NCI-H446 treated with DMSO at 0.1 percent for 48 hours (cell line): ENCODE data around the gene OR2A1.
"Not testable (repeated sequence)": the region's sequence is repeated elsewhere in the genome, so short reads cannot be mapped to it uniquely, and the experiment has no call there.

Experiments used
- DNase-seq: peaks from one replicate; lab custom pipeline; 2025; lab: John Stamatoyannopoulos, UW

The OR2A1 gene

GRCh38 chr7:144323359-144323758, 11.1 kb downstream of the OR2A1 start:
- not testable (repeated sequence) for DNase-seq

- DNase-seq = not testable (repeated sequence)
Measured at GRCh38 chr7:144325868-144326267, 13.6 kb downstream of the OR2A1 start.

GRCh38 chr7:144330044-144330443, 17.8 kb downstream of the OR2A1 start:
- not testable (repeated sequence) for DNase-seq

- not testable (repeated sequence) for DNase-seq
Measured at GRCh38 chr7:144331221-144331995, 19.2 kb downstream of the OR2A1 start.

- not testable (repeated sequence) for DNase-seq
Measured at GRCh38 chr7:144331996-144332288, 19.7 kb downstream of the OR2A1 start.

- DNase-seq = not testable (repeated sequence)
Measured at GRCh38 chr7:144348625-144349024, 36.4 kb downstream of the OR2A1 start.

- not testable (repeated sequence) for DNase-seq
Measured at GRCh38 chr7:144351667-144352066, 39.4 kb downstream of the OR2A1 start.

GRCh38 chr7:144355176-144355822, 43.1 kb downstream of the OR2A1 start, which contains the start of gene ARHGEF5:
ARHGEF5 (plus strand) TSS chr7:144355402; CDS start chr7:144362670, 7,268 bp downstream.
- not testable (repeated sequence) for DNase-seq

- not testable (repeated sequence) for DNase-seq
Measured at GRCh38 chr7:144356185-144356584, 44.0 kb downstream of the OR2A1 start.

- DNase-seq = not testable (repeated sequence)
Measured at GRCh38 chr7:144356860-144357259, 44.6 kb downstream of the OR2A1 start.

- DNase-seq = not testable (repeated sequence)
Measured at GRCh38 chr7:144362061-144362460, 49.8 kb downstream of the OR2A1 start.

GRCh38 chr7:144365523-144365922, 53.3 kb downstream of the OR2A1 start:
- DNase-seq = not testable (repeated sequence)

GRCh38 chr7:144367250-144367649, 55.0 kb downstream of the OR2A1 start:
- not testable (repeated sequence) for DNase-seq

GRCh38 chr7:144369221-144369620, 57.0 kb downstream of the OR2A1 start:
- DNase-seq = not testable (repeated sequence)
